DOHH2 (cell line): ENCODE measurements around the gene WFDC11.
"Not testable (repeated sequence)": the region's sequence is repeated elsewhere in the genome, so short reads cannot be mapped to it uniquely, and the experiment has no call there.

ENCODE experiments used
- H3F3A ChIP-seq: fragments of 200-600 bp; sonication (generic), shearing (Covaris generic); 2 replicates; pipeline ENCODE4 v1.6.0; 2016; ENCODE audit warnings: antibody characterized with exemption, mild to moderate bottlenecking; ENCODE audit not compliant: control insufficient read depth, insufficient read depth
- H3K27ac ChIP-seq: fragments of 200-600 bp; sonication (generic); 2 replicates; pipeline ENCODE4 v1.5.1; 2014; ENCODE audit warnings: low read depth, mild to moderate bottlenecking, low read length, moderate library complexity
- H3K27me3 ChIP-seq: fragments of 200-600 bp; sonication (generic); 2 replicates; pipeline ENCODE4 v1.6.1; 2014; ENCODE audit warnings: mild to moderate bottlenecking, low read length, mixed read lengths; ENCODE audit not compliant: control insufficient read depth
- H3K36me3 ChIP-seq: fragments of 200-600 bp; sonication (generic); 2 replicates; pipeline ENCODE4 v1.6.1; 2014; ENCODE audit warnings: mild to moderate bottlenecking, low read length, moderate library complexity, mixed read lengths; ENCODE audit not compliant: control insufficient read depth
- H3K4me1 ChIP-seq: fragments of 200-600 bp; sonication (generic); 2 replicates; pipeline ENCODE4 v1.6.1; 2014; ENCODE audit warnings: mild to moderate bottlenecking, low read length, mixed read lengths; ENCODE audit not compliant: control insufficient read depth
- H3K4me2 ChIP-seq: fragments of 200-600 bp; sonication (generic); 2 replicates; pipeline ENCODE4 v1.6.0; 2014; ENCODE audit warnings: mild to moderate bottlenecking, low read length, moderate library complexity
- H3K4me3 ChIP-seq: fragments of 200-600 bp; sonication (generic); 2 replicates; pipeline ENCODE4 v1.5.1; 2014; ENCODE audit warnings: mild to moderate bottlenecking, low read length, mixed read lengths
- H3K79me2 ChIP-seq: fragments of 200-600 bp; sonication (generic); 2 replicates; pipeline ENCODE4 v1.6.1; 2014; ENCODE audit warnings: mild to moderate bottlenecking, low read length, mixed read lengths; ENCODE audit not compliant: control insufficient read depth
- H3K9me2 ChIP-seq: fragments of 200-600 bp; sonication (generic); replicated peaks from 2 replicates; pipeline ENCODE4 v1.6.1; 2014; ENCODE audit warnings: mild to moderate bottlenecking, low read length, mixed read lengths; ENCODE audit not compliant: control insufficient read depth
- H3K9me3 ChIP-seq: fragments of 200-600 bp; sonication (generic); 2 replicates; pipeline ENCODE4 v1.6.1; 2014; ENCODE audit warnings: antibody characterized with exemption, low read length, mixed read lengths; ENCODE audit not compliant: control insufficient read depth, insufficient read depth
- H4K20me1 ChIP-seq: fragments of 200-600 bp; sonication (generic); 2 replicates; pipeline ENCODE4 v1.6.0; 2014; ENCODE audit warnings: low read depth, mild to moderate bottlenecking, antibody characterized with exemption, low read length, moderate library complexity; ENCODE audit not compliant: control insufficient read depth, insufficient read depth
- EZH2phosphoT487 ChIP-seq: fragments of 200-600 bp; sonication (generic); IDR thresholded peaks from 2 replicates; pipeline ENCODE4 v1.6.1; 2017; ENCODE audit warnings: borderline replicate concordance, mild to moderate bottlenecking, antibody characterized with exemption, low read length, moderate library complexity, mixed read lengths
- TF ChIP-seq, protein P1 (sequence below): fragments of 200-600 bp; sonication (generic); IDR thresholded peaks from one replicate; pipeline ENCODE4 v1.5.1; 2014; ENCODE audit warnings: antibody characterized with exemption, mild to moderate bottlenecking, low read depth, low read length; ENCODE audit not compliant: poor library complexity, severe bottlenecking

Gene WFDC11

DNA sequence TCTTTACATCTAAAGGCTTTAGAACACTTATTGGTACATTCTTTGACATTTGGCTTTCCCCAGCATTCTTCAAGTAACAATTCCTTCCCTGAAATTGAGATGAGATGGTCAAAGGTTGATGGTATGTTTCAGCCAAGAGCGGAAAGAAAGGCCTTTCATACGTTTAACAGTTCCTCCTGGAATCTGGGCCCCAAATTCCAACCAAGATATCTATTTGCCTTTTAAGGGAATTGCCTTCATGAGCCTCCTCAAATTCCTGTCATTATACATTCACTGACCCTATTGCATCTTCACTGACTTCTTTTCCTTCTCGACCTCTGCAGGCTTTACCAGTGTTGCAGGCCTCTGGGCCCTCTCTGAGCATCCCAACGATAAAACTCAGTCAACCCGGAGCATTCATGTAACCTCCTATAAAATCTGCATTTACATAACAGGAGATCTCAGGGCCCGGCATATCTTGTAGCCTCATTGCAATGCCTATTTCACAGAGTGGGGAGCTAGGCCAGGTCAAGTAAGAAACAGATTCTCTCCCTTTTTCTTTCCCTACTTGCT is 20.7 kb downstream of the WFDC11 start:
- H3K27me3 ChIP-seq, result no peaks in the 10 kb centered on the region
- H3K4me2 ChIP-seq, result no peak overlapping the region
- no peak overlapping the region for H3K27ac ChIP-seq
- no peaks in the 10 kb centered on the region for H4K20me1 ChIP-seq
- no peaks in the 10 kb centered on the region for H3K9me2 ChIP-seq
- H3K36me3 ChIP-seq, result no peaks in the 10 kb centered on the region
- no peaks in the 10 kb centered on the region for H3K79me2 ChIP-seq
- H3K9me3 ChIP-seq, result no peaks in the 10 kb centered on the region
- no peak for TF ChIP-seq EZH2phosphoT487
- TF ChIP-seq, protein P1, sequence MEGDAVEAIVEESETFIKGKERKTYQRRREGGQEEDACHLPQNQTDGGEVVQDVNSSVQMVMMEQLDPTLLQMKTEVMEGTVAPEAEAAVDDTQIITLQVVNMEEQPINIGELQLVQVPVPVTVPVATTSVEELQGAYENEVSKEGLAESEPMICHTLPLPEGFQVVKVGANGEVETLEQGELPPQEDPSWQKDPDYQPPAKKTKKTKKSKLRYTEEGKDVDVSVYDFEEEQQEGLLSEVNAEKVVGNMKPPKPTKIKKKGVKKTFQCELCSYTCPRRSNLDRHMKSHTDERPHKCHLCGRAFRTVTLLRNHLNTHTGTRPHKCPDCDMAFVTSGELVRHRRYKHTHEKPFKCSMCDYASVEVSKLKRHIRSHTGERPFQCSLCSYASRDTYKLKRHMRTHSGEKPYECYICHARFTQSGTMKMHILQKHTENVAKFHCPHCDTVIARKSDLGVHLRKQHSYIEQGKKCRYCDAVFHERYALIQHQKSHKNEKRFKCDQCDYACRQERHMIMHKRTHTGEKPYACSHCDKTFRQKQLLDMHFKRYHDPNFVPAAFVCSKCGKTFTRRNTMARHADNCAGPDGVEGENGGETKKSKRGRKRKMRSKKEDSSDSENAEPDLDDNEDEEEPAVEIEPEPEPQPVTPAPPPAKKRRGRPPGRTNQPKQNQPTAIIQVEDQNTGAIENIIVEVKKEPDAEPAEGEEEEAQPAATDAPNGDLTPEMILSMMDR, result no peak
- no peak overlapping the region for H3K4me3 ChIP-seq
- H3F3A ChIP-seq, result no peaks in the 10 kb centered on the region
- no peaks in the 10 kb centered on the region for H3K4me1 ChIP-seq

DNA sequence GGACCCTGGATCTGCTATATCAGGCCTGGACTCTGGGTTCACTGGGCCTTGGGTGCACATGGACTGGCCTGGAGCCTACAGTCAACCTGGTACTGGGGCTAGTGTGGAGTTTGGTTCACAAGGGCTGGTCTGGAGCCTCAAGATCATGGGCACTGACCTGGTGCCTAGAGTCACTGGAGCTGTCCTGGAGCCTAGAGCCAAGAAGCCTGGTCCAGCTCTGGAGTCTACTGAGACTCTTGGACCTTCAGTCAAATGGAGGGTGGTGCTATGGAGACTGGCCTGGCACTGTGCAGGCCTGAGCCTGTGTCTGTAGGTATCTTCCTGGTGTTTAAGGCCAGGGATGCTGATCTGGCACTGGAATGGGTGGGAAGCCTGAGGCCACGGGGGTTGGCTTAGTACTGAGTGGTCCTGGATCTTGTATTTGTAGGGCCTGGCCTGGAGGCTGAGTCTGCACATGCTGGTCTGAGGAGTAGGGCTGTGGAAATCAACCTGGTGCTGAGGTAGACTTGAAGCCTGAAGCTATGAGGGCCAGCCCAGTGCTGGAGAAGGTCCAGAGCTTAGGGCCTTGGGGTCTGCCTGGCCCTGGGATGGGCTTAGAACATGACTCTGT is 22.5 kb downstream of the WFDC11 start:
- TF ChIP-seq EZH2phosphoT487, result no peak
- TF ChIP-seq, protein P1, result no peak
- H3K79me2 ChIP-seq, result no peaks in the 10 kb centered on the region
- no peaks in the 10 kb centered on the region for H3F3A ChIP-seq
- H3K27ac ChIP-seq, result no peak overlapping the region
- no peaks in the 10 kb centered on the region for H3K9me3 ChIP-seq
- no peak overlapping the region for H3K4me2 ChIP-seq
- no peaks in the 10 kb centered on the region for H3K9me2 ChIP-seq
- no peaks in the 10 kb centered on the region for H3K27me3 ChIP-seq
- H3K4me1 ChIP-seq, result no peaks in the 10 kb centered on the region
- H3K4me3 ChIP-seq, result no peak overlapping the region
- H3K36me3 ChIP-seq, result no peaks in the 10 kb centered on the region
- no peaks in the 10 kb centered on the region for H4K20me1 ChIP-seq

DNA sequence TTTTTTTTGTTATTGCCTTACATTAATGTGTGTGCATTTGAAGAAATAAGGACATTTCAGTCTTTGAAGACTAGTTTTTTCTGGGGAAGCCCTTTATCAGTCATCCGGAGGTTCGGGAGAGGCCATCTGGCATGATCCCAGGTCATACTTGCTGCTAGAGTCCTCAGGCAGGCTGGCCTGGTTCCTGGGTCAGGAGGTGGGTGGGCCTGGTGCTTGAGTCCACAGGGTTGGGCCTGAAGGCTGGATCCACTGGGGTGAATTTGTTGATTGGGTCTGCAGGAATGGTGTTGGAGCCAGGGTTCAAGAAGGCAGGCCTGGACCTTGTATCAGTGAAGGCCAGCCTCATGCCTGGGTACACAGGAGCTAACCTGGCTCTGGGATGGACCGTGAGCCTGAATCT is 23.2 kb downstream of the WFDC11 start:
- H3K9me3 ChIP-seq, result no peaks in the 10 kb centered on the region
- H4K20me1 ChIP-seq, result no peaks in the 10 kb centered on the region
- no peaks in the 10 kb centered on the region for H3K4me1 ChIP-seq

DNA sequence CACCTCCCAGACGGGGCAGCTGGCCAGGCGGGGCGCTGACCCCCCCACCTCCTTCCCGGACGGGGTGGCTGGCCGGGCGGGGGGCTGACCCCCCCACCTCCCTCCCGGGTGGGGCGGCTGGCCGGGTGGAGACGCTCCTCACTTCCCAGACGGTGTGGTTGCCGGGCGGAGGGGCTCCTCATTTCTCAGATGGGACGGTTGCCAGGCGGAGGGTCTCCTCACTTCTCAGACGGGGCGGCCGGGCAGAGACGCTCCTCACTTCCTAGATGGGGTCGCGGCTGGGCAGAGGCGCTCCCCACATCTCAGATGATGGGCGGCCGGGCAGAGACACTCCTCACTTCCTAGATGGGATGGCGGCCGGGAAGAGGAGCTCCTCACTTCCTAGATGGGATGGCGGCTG is 24.2 kb downstream of the WFDC11 start:
- H3K4me1 ChIP-seq, H3K27ac ChIP-seq, H3K9me2 ChIP-seq, H3K27me3 ChIP-seq, H3K4me2 ChIP-seq, H3K36me3 ChIP-seq, H3K79me2 ChIP-seq, H3F3A ChIP-seq, H3K4me3 ChIP-seq, H3K9me3 ChIP-seq, H4K20me1 ChIP-seq: not testable (repeated sequence)

More for the DNA sequence above, 23.2 kb downstream of the WFDC11 start:
- no peaks in the 10 kb centered on the region for H3K36me3 ChIP-seq
- no peak for TF ChIP-seq EZH2phosphoT487
- TF ChIP-seq, protein P1, result no peak
- H3K9me2 ChIP-seq, result no peaks in the 10 kb centered on the region
- no peak overlapping the region for H3K4me3 ChIP-seq
- H3K27ac ChIP-seq, result no peak overlapping the region
- no peak overlapping the region for H3K4me2 ChIP-seq
- H3K79me2 ChIP-seq, result no peaks in the 10 kb centered on the region
- no peaks in the 10 kb centered on the region for H3K27me3 ChIP-seq
- no peaks in the 10 kb centered on the region for H3F3A ChIP-seq

DNA sequence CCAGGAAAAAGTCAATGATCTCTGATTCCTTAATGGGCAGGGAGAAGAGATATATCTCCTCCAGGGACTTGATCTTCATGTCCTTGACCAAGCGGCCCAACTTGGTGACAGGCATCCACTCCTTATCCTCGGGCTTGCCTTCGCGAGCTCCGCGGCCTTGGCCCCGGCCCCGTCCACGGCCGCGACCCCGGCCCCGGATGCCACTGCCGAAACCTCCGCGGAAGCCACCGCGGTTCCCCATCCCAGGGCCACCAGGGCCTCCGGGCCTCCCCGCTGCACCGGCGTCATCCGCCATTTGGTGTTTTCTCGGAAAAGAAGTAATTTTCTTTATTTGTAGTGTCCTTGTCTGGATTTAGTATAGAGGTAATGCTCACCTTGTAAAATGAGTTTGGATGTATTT is 29.0 kb downstream of the WFDC11 start:
- not testable (repeated sequence) for H3K27me3 ChIP-seq, H4K20me1 ChIP-seq, H3K4me1 ChIP-seq, H3K9me2 ChIP-seq, H3K79me2 ChIP-seq, H3K4me2 ChIP-seq, H3F3A ChIP-seq, H3K9me3 ChIP-seq, H3K27ac ChIP-seq, H3K36me3 ChIP-seq, H3K4me3 ChIP-seq
